ENCODE results near the gene CA10. TPM values are rescaled to one million over a fixed set of nuclear protein-coding genes. Genes with fewer than 3 reads are reported as not detected.

The CA10 gene
- total RNA-seq, 1 experiment from 2014 or later: not detected

- peak; percentile 36 for DNase-seq (ENCODE audit: low spot score)
- in situ Hi-C loops (cut with HindIII; ENCODE audit: low sequenced_read_pairs): no loop called here
Measured at GRCh38 chr17:52148288-52148968, 10.1 kb downstream of the CA10 start.

DNA sequence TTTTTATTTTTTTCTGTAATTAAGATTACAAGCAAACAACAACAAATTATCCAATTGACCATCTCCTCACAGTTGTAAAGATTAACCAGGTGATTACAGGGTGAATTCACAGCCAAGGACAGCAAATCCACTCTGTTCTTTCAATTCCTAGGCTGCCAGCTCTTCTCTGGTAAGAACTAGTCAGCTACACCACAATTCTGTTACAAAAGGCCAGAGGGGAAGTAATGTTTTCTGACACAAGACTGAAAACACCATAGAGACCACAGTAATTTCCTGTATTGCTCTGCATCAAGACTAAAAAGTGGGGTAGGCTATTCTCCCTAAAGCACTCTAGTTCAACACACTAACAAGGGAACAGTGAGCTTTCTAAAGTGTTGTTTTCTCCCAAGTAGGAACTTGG, 10.6 kb downstream of the CA10 start:
- DNase-seq (ENCODE audit: low spot score): peak; percentile 43
- in situ Hi-C loops (cut with HindIII; ENCODE audit: low sequenced_read_pairs): no loop called here

- in situ Hi-C loops (cut with HindIII; ENCODE audit: low sequenced_read_pairs): no loop called here
- DNase-seq (ENCODE audit: low spot score): no peak
Measured at GRCh38 chr17:52147431-52147830, 11.1 kb downstream of the CA10 start.

GRCh38 chr17:52145476-52145875, 13.0 kb downstream of the CA10 start:
- no peak for DNase-seq (ENCODE audit: low spot score)
- in situ Hi-C loops (cut with HindIII; ENCODE audit: low sequenced_read_pairs): no loop called here

GRCh38 chr17:52143542-52143941, 15.0 kb downstream of the CA10 start:
- DNase-seq (ENCODE audit: low spot score): peak; percentile 38
- in situ Hi-C loops (cut with HindIII; ENCODE audit: low sequenced_read_pairs): no loop called here

- in situ Hi-C loops (cut with HindIII; ENCODE audit: low sequenced_read_pairs): no loop called here
Measured at GRCh38 chr17:52140601-52141000, 17.9 kb downstream of the CA10 start.

DNA sequence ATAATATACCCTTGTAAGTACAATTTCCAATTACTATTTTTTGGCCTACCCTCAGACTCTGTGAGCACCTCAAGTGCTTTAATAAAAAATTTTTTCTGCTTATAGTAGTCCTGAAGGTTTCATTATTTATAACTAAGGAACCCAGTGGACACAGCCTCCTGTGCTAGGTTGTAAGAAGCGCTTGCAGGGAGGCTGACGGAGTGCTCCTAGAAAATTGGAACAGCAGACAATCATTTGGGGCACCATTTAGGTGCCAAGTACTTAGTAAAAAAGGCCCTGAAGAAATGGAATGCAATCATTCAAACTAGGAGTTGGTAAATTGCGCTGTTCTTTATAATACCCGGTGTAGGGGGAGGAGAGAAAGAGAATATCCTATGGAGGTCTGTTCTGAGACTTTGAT, 19.8 kb downstream of the CA10 start:
- peak; percentile 66 for DNase-seq (ENCODE audit: low spot score)
- in situ Hi-C loops (cut with HindIII; ENCODE audit: low sequenced_read_pairs): no loop called here

More at GRCh38 chr17:52140601-52141000, 17.9 kb downstream of the CA10 start:
- DNase-seq (ENCODE audit: low spot score): peak; percentile 64

DNA sequence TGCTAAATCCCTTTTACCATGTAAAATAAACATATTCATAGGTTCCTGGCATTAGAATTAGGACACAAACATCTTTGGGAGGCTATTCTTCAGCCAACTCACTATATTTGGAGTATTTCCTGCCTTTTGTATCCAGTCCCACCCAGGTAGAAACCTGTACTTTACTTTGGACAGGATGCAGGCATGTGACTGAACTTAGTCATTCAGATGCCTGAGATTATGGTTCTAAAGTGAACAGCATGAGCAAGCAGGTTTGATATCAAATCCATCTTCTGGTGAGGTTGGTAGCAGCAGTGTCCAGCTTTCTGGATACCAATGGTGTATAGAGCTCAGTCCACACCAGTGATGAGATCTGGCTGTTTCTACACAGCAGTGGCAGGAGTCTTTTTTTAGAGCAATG, 20.2 kb downstream of the CA10 start:
- in situ Hi-C loops (cut with HindIII; ENCODE audit: low sequenced_read_pairs): no loop called here
- no peak for DNase-seq (ENCODE audit: low spot score)

DNA sequence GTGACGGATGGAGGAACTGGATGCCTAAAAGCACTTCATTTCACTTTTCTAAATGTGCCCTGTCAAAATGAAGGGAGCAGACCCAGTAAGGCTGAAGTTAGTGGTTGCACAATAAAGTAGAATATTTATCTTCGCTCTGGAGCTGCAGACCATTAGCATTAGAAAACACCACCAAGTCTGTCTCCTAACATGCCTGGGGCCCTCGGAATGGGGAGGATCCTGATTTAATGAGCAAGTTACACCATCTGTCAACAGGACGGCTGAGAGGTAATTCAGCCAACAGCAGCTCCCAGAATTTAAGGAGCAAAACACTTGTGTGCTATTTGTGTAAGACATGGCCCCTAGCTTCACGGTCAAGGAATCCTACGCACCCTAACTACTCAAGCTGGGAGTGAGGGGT, 22.3 kb downstream of the CA10 start:
- in situ Hi-C loops (cut with HindIII; ENCODE audit: low sequenced_read_pairs): no loop called here
- peak; percentile 91 for DNase-seq (ENCODE audit: low spot score)

- peak; percentile 75 for DNase-seq (ENCODE audit: low spot score)
- in situ Hi-C loops (cut with HindIII; ENCODE audit: low sequenced_read_pairs): no loop called here
Measured at GRCh38 chr17:52134641-52135040, 23.9 kb downstream of the CA10 start.

GRCh38 chr17:52128721-52129120, 29.8 kb downstream of the CA10 start:
- in situ Hi-C loops (cut with HindIII; ENCODE audit: low sequenced_read_pairs): no loop called here
- no peak for DNase-seq (ENCODE audit: low spot score)

- in situ Hi-C loops (cut with HindIII; ENCODE audit: low sequenced_read_pairs): no loop called here
- DNase-seq (ENCODE audit: low spot score): no peak
Measured at GRCh38 chr17:52124993-52125392, 33.5 kb downstream of the CA10 start.

- no peak for DNase-seq (ENCODE audit: low spot score)
- in situ Hi-C loops (cut with HindIII; ENCODE audit: low sequenced_read_pairs): no loop called here
Measured at GRCh38 chr17:52124561-52124960, 34.0 kb downstream of the CA10 start.

GRCh38 chr17:52120465-52120864, 38.0 kb downstream of the CA10 start:
- in situ Hi-C loops (cut with HindIII; ENCODE audit: low sequenced_read_pairs): no loop called here
- no peak for DNase-seq (ENCODE audit: low spot score)

DNA sequence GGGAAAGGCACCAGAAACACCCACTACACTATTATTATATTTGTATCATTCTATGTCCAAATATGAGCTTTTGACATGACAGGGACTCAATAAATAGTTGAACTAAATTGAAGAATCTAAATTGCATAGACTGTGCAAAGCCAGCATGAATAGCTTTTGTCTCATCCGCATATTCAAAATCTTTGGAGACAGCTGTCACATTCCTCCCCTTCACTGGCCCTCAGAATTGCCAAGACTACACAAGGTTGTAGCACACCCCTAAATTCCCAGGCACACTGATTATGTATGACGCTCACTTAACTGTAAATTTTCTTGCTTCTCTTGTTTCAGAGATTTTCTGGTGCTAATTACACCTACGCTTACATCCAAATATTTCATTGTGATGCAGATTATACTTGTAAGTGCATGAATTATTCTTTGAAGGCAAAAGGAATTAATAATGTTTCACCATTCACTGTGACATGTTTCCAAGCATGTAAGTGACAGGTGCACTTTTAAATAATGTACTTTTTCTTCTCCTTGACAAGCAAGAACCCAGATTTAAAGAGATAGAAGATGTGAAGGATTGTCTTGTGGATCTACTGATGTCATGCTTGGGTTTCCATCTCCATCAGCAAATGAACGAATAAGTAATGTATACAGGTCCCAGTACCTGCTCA, 47.5 kb downstream of the CA10 start:
- in situ Hi-C loops (cut with HindIII; ENCODE audit: low sequenced_read_pairs): no loop called here

GRCh38 chr17:52106638-52107261, 51.8 kb downstream of the CA10 start:
- in situ Hi-C loops (cut with HindIII; ENCODE audit: low sequenced_read_pairs): no loop called here
- peak; percentile 84 for DNase-seq (ENCODE audit: low spot score)

More for the DNA sequence above, 47.5 kb downstream of the CA10 start:
- DNase-seq (ENCODE audit: low spot score): no peak

- in situ Hi-C loops (cut with HindIII; ENCODE audit: low sequenced_read_pairs): no loop called here
- no peak for DNase-seq (ENCODE audit: low spot score)
Measured at GRCh38 chr17:52106072-52106471, 52.4 kb downstream of the CA10 start.

GRCh38 chr17:52105591-52105990, 52.9 kb downstream of the CA10 start:
- in situ Hi-C loops (cut with HindIII; ENCODE audit: low sequenced_read_pairs): no loop called here

DNA sequence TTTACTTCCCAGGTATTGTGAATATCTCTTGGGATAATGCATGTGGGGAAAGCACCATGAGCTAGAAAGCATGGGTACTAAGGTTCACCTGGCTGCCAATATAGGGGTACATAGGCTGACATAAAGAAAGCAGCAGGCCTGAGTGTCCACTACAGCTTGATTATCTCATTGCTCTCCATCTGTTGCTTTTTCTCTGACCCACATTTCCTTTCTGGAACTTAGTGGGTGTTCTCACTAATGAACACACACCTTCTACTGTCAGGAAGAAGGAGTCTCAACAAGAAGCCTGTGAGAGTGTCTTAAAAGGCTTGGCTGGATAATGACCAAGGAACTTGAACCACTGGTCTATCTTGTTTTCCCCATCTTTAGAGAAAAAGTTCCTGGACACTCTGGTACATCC, 62.5 kb downstream of the CA10 start:
- peak; percentile 94 for DNase-seq (ENCODE audit: low spot score)
- in situ Hi-C loops (cut with HindIII; ENCODE audit: low sequenced_read_pairs): no loop called here

More at GRCh38 chr17:52105591-52105990, 52.9 kb downstream of the CA10 start:
- no peak for DNase-seq (ENCODE audit: low spot score)

GRCh38 chr17:52084176-52084575, 74.3 kb downstream of the CA10 start:
- in situ Hi-C loops (cut with HindIII; ENCODE audit: low sequenced_read_pairs): no loop called here
- DNase-seq (ENCODE audit: low spot score): no peak

Data from G401 (cell line).